K562 (cell line): Measurements from ENCODE around the gene MMP23B. TPM values are rescaled to one million over a fixed set of nuclear protein-coding genes. Genes with fewer than 3 reads are reported as not detected.

Experiments used
- JUND ChIP-seq, 2 experiments: IDR thresholded peaks; 2 replicates in 1 of 2; 3 replicates in 1 of 2; pipeline ENCODE4 v1.6.1; 2011; ENCODE audit warnings: borderline replicate concordance in 2 of 2, low read depth in 2 of 2, low read length in 2 of 2, improper control_type of control experiment in 1 of 2, missing biosample characterization in 1 of 2, missing genetic modification characterization in 1 of 2, missing genetic modification reagents in 1 of 2
- KLF10 ChIP-seq: fragments of 250-450 bp; sonication (Bioruptor Pico); IDR thresholded peaks from 2 replicates; pipeline ENCODE4 v1.6.1; 2021; ENCODE audit warnings: matching md5 sums
- POLR3A ChIP-seq: IDR thresholded peaks from 2 replicates; pipeline ENCODE4 v1.6.1; 2011; ENCODE audit warnings: borderline replicate concordance, mild to moderate bottlenecking, moderate library complexity; ENCODE audit not compliant: insufficient read length, insufficient read depth; ENCODE audit errors: extremely low read depth
- PPARD ChIP-seq: fragments of 250-450 bp; sonication (Bioruptor Pico); IDR thresholded peaks from 2 replicates; pipeline ENCODE4 v1.8.0; 2022; ENCODE audit warnings: inconsistent platforms, mild to moderate bottlenecking, moderate library complexity
- YBX1 ChIP-seq: fragments of 450-650 bp; IDR thresholded peaks from 2 replicates; pipeline ENCODE4 v1.7.1; 2016; ENCODE audit warnings: mild to moderate bottlenecking
- YY1 ChIP-seq, 3 experiments: IDR thresholded peaks; 2 replicates each; pipeline ENCODE4 v1.6.1; 2011; ENCODE audit warnings: low read length in 2 of 3, mild to moderate bottlenecking in 2 of 3, moderate library complexity in 2 of 3, borderline replicate concordance in 1 of 3, control low read depth in 1 of 3, low read depth in 1 of 3; ENCODE audit not compliant: insufficient read depth in 3 of 3, insufficient replicate concordance in 2 of 3, control insufficient read depth in 1 of 3, insufficient read length in 1 of 3; ENCODE audit errors: extremely low read depth in 1 of 3
- ZNF76 ChIP-seq: fragments of 250-450 bp; sonication (Bioruptor Pico); IDR thresholded peaks from 2 replicates; pipeline ENCODE4 v1.4.0; 2020; ENCODE audit warnings: mild to moderate bottlenecking, moderate library complexity, borderline replicate concordance
- ZNF764 ChIP-seq: fragments of 250-450 bp; sonication (Bioruptor Pico); IDR thresholded peaks from 2 replicates; pipeline ENCODE4 v1.4.0; 2020; ENCODE audit warnings: low read depth, mild to moderate bottlenecking, moderate library complexity
- ZNF780A ChIP-seq: fragments of 250-450 bp; sonication (Bioruptor Pico); IDR thresholded peaks from 2 replicates; pipeline ENCODE4 v1.5.0; 2021; ENCODE audit warnings: mild to moderate bottlenecking
- ZNF830 ChIP-seq: fragments of 250-450 bp; sonication (Bioruptor Pico); IDR thresholded peaks from 2 replicates; pipeline ENCODE4 v1.5.0; 2021; ENCODE audit warnings: mild to moderate bottlenecking
- polyA plus RNA-seq, 8 experiments: library from polyadenylated mRNA; depleted of rRNA in 4 of 8; stranded (reverse) in 5 of 8; unstranded in 3 of 8; fragments of >200 nt; fragmentation: Nextera tagmentation in 2 of 8; fragmentation: Illumina TruSeq in 1 of 8; extraction: Ambion mirVana in 2 of 8; extraction: Trizol in 1 of 8; gene quantifications; 2 replicates each; pipeline versions ENCODE4 v1.2.1 to v1.2.3, GENCODE V29; 2011 to 2014; ENCODE audit warnings: inconsistent platforms in 1 of 8, missing spikeins in 1 of 8
- total RNA-seq, 7 experiments: library from RNA; depleted of rRNA in 6 of 7; stranded (reverse); fragments of >200 nt in 6 of 7; fragmentation: Illumina TruSeq in 2 of 7; extraction: Trizol in 2 of 7; gene quantifications; 2 replicates each; pipeline versions ENCODE4 v1.2.1 to v1.2.3, GENCODE V29; 2011 to 2021; ENCODE audit warnings: low replicate concordance in 1 of 7
- TF ChIP-seq, protein P1 (sequence below), 2 experiments: fragments of 450-650 bp; IDR thresholded peaks; 2 replicates each; pipeline ENCODE4 v1.6.1; 2016; ENCODE audit warnings: mild to moderate bottlenecking in 2 of 2, borderline replicate concordance in 1 of 2, low read depth in 1 of 2, moderate library complexity in 1 of 2
- TF ChIP-seq, protein P2 (sequence below): fragments of 250-450 bp; sonication (Bioruptor Pico); IDR thresholded peaks from 2 replicates; pipeline ENCODE4 v1.4.0; 2020; ENCODE audit warnings: mild to moderate bottlenecking, moderate library complexity, borderline replicate concordance
- TF ChIP-seq, protein P3 (sequence below): conservative IDR thresholded peaks from 2 replicates; pipeline ENCODE4 v1.6.1; 2011; ENCODE audit warnings: low read depth, mild to moderate bottlenecking, low read length; ENCODE audit not compliant: control insufficient read depth

The MMP23B gene
- total and polyA plus RNA-seq, 9 of the 15 experiments (the other 6 are each of a cell fraction or from before 2014, with no cell fraction given) = 0.28 to 1.2 (median 0.41) TPM; not detected in 5

DNA sequence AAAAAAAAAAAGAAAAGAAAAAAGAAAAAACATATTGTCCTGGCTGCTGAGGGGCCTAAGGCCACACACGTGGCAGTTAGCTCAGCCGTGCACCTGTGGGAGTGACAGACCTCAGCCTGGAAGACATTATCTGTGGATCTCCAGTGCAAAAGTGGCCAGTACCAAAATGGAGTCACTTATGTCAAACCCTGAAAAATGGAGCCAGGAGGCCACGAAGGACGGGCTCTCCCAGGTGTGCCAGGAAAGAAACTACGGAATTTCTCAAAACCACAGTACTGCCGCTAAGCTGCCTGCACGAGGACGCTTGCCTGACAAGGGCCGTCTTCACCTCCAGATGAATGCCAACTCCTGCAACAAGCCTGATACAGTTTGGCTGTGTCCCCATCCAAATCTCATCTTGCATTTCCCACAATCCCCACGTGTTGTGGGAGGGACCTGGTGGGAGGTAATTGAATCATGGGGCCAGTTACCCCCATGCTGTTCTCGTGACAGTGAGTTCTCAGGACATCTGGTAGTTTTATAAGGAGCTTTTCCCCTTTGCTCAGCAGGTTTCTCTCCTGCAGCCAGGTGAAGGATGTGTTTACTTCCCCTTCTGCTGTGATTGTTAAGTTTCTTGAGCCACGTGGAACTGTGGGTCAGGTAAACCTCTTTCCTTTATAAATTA, 22.0 kb upstream of the MMP23B start (continued):
- TF ChIP-seq, protein P1, sequence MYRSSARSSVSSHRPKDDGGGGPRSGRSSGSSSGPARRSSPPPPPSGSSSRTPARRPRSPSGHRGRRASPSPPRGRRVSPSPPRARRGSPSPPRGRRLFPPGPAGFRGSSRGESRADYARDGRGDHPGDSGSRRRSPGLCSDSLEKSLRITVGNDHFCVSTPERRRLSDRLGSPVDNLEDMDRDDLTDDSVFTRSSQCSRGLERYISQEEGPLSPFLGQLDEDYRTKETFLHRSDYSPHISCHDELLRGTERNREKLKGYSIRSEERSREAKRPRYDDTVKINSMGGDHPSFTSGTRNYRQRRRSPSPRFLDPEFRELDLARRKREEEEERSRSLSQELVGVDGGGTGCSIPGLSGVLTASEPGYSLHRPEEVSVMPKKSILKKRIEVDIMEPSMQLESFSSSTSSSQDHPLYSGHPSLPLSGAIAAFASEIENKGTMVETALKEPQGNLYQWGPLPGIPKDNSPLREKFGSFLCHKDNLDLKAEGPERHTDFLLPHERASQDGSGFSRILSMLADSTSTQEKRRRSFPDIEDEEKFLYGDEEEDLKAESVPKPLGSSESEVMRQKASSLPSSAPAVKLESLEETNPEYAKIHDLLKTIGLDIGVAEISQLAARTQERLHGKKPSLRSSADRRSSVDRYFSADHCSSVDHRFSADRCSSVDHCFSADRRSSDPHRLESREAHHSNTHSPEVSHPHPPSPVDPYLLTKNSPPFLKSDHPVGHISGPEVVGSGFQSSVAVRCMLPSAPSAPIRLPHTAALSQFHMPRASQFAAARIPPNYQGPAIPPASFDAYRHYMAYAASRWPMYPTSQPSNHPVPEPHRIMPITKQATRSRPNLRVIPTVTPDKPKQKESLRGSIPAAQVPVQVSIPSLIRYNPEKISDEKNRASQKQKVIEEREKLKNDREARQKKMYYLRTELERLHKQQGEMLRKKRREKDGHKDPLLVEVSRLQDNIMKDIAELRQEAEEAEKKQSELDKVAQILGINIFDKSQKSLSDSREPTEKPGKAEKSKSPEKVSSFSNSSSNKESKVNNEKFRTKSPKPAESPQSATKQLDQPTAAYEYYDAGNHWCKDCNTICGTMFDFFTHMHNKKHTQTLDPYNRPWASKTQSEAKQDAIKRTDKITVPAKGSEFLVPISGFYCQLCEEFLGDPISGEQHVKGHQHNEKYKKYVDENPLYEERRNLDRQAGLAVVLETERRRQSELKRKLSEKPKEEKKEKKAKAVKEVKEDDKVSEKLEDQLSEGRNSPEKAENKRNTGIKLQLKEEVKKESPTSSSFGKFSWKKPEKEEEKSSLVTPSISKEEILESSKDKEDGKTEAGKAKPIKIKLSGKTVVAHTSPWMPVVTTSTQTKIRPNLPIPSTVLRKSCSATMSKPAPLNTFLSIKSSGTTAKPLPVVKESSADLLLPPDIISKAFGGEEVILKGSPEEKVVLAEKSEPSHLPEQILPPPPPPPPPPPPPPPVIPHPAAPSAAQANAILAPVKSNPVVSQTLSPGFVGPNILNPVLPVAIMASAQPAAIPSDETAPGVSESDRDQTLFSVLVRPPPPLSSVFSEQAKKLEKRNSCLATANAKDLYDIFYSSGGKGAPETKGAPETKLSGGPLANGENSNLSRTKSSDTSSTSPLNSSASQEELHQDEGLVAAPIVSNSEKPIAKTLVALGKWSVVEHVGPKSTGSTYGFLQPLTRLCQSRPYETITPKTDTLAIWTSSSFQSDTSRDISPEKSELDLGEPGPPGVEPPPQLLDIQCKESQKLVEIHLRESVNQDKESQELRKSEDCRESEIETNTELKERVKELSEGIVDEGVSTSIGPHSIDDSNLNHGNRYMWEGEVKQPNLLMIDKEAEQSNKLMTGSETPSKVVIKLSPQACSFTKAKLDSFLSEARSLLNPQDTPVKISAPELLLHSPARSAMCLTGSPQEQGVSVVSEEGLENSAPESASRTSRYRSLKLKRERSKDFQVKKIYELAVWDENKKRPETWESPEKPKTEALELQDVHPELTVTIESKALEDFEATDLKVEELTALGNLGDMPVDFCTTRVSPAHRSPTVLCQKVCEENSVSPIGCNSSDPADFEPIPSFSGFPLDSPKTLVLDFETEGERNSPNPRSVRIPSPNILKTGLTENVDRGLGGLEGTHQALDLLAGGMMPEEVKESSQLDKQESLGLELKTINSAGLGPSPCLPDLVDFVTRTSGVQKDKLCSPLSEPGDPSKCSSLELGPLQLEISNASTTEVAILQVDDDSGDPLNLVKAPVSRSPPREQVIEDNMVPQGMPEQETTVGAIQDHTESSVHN (IDR thresholded peaks at IDR 0.05; ENCODE audit: borderline replicate concordance in 1 of 2, low read depth in 1 of 2) = no peak
- TF ChIP-seq JUND (IDR thresholded peaks at IDR 0.05; ENCODE audit: borderline replicate concordance, low read depth, low read length) (no peak), JUND (tag; IDR thresholded peaks at IDR 0.05; ENCODE audit: borderline replicate concordance, low read depth, low read length) (0 out of 3 replicates have a peak, but pooled peaks have one; percentile 37), ZNF76 (CRISPR knock-in tag) (peak; percentile 79), PPARD (peak; percentile 69; the same call in 1 of the 2 replicates), ZNF780A (no peak), YY1 (IDR thresholded peaks at IDR 0.05; ENCODE audit: borderline replicate concordance in 1 of 3, control insufficient read depth in 1 of 3, extremely low read depth in 1 of 3, insufficient read depth in 3 of 3, insufficient read length in 1 of 3, insufficient replicate concordance in 2 of 3, low read depth in 1 of 3, low read length in 2 of 3) (peak in 1 of 3 experiments; percentile 46), ZNF764 (CRISPR knock-in tag) (no peak), POLR3A (no peak), YBX1 (no peak), KLF10 (CRISPR knock-in tag) (0 out of 2 replicates have a peak, but pooled peaks have one; percentile 67), ZNF830 (CRISPR knock-in tag) (no peak)
- TF ChIP-seq, protein P2, sequence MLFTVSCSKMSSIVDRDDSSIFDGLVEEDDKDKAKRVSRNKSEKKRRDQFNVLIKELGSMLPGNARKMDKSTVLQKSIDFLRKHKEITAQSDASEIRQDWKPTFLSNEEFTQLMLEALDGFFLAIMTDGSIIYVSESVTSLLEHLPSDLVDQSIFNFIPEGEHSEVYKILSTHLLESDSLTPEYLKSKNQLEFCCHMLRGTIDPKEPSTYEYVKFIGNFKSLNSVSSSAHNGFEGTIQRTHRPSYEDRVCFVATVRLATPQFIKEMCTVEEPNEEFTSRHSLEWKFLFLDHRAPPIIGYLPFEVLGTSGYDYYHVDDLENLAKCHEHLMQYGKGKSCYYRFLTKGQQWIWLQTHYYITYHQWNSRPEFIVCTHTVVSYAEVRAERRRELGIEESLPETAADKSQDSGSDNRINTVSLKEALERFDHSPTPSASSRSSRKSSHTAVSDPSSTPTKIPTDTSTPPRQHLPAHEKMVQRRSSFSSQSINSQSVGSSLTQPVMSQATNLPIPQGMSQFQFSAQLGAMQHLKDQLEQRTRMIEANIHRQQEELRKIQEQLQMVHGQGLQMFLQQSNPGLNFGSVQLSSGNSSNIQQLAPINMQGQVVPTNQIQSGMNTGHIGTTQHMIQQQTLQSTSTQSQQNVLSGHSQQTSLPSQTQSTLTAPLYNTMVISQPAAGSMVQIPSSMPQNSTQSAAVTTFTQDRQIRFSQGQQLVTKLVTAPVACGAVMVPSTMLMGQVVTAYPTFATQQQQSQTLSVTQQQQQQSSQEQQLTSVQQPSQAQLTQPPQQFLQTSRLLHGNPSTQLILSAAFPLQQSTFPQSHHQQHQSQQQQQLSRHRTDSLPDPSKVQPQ (CRISPR knock-in tag) = no peak
- TF ChIP-seq, protein P3, sequence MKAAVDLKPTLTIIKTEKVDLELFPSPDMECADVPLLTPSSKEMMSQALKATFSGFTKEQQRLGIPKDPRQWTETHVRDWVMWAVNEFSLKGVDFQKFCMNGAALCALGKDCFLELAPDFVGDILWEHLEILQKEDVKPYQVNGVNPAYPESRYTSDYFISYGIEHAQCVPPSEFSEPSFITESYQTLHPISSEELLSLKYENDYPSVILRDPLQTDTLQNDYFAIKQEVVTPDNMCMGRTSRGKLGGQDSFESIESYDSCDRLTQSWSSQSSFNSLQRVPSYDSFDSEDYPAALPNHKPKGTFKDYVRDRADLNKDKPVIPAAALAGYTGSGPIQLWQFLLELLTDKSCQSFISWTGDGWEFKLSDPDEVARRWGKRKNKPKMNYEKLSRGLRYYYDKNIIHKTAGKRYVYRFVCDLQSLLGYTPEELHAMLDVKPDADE = no peak
